CD4-positive, alpha-beta T cell treated with Interferon alpha-2 for 1 hour (primary cell): Measurements from ENCODE around the gene MAP3K12.
A peak's percentile ranks its signal among the peaks of the same experiment; 100 is the strongest.

Source experiments
- DNase-seq, 2 donors: peaks; one replicate each; pipeline ENCODE4 v3.0.0-alpha.2; 2020 to 2022

MAP3K12 gene

GRCh38 chr12:53508534-53509170 is 9.4 kb upstream of the MAP3K12 start:
- peak; percentile 82 to 87 for DNase-seq

DNA sequence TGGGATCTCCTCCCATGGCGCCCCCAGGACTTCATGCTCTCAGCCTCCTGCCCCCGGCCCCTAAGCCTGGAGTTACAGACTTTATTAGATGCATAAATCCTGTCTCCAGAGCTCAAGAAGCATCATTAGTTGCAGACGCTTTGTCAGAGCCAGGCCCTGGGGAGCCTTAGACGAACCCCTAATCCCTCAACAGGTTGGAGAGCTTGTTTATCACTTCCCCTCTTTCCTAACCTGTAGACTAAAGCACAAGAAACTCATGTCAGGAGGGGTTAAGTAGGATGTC is 8.3 kb upstream of the MAP3K12 start:
- no peak for DNase-seq

DNA sequence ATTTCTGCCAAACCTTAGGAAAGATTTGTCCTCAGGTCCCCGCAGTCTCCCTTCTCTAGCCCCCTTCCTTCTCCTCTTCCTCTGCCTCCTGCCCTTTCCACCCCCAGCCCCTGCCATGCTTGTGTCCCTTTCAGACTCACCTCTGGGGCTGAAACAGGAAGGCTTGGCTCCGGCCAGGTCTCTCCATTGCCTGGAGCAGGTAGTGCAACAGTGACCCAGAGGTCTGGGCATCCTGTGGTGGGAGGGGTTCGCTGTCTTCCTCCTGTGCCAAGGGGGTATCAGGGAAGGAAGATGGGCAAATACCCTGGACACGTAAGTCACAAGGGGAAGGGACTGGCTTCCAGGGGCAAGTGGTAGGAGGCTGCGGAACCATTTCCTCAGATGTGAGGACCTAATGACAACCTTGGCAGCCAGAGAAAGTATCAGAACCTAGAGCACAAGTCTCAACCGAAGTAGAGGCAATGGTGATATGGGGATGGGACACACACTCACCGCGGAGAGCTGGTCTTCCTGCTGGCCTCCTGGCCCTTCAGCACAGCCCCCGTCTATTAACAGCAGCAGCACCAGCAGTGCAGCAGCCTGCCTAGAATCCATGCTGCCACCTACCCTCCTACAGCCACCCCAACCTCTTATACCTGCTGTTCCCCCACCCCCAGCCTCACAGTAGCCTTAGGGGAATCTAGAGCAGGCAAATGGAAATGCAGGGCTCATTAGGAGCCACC is 7.8 kb upstream of the MAP3K12 start, which contains the start of gene NPFF:
Gene NPFF, minus strand, starts transcription at position 604 of the 722 bp plus-strand sequence. Its CDS starts 10 bp downstream, at position 594.
- no peak for DNase-seq

- DNase-seq = no peak
These were observed 7.2 kb upstream of the MAP3K12 start for GRCh38 chr12:53506450-53506785.

- no peak for DNase-seq
These were observed 6.5 kb upstream of the MAP3K12 start for GRCh38 chr12:53505555-53506449.

- DNase-seq = no peak
These were observed 5.8 kb upstream of the MAP3K12 start for GRCh38 chr12:53505086-53505485.

DNA sequence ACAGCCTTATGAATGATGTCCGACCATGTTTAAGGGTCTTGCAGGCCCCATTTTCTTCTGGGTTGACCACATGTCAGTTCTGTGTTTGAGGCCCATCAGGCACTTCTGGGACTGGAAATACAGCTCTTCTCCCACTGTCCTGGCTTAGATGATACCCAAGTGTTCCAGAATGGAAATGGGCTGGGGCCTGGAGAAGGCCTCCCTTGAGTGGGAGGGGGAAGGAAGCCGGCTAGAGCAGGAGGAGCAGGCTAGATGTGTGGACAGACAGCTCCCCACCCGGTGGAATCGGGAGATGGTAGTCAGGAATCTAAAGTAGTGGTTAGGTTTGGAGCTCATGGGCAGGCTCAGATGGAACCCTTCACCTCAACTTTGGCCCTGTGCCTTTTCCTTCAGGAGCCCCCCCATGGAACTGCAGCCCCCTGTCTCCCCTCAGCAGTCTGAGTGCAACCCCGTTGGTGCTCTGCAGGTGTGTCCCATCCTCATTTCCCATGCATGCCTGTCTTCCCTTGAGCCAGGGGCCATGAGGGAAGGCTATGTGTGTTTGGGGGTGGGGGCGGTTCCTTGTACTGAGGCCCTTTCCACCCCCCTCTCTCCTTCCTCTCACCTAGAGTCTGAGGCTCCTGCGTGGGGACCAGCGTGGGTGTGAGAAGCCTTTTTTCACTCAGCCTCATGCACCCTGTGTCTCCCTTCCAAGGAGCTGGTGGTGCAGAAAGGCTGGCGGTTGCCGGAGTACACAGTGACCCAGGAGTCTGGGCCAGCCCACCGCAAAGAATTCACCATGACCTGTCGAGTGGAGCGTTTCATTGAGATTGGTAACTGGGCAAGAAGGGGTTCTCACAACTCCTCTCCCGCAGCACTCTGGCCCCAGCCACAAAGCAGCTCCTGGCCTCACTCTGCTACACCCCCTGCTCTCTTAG is 5.0 kb upstream of the MAP3K12 start:
- no peak for DNase-seq

DNA sequence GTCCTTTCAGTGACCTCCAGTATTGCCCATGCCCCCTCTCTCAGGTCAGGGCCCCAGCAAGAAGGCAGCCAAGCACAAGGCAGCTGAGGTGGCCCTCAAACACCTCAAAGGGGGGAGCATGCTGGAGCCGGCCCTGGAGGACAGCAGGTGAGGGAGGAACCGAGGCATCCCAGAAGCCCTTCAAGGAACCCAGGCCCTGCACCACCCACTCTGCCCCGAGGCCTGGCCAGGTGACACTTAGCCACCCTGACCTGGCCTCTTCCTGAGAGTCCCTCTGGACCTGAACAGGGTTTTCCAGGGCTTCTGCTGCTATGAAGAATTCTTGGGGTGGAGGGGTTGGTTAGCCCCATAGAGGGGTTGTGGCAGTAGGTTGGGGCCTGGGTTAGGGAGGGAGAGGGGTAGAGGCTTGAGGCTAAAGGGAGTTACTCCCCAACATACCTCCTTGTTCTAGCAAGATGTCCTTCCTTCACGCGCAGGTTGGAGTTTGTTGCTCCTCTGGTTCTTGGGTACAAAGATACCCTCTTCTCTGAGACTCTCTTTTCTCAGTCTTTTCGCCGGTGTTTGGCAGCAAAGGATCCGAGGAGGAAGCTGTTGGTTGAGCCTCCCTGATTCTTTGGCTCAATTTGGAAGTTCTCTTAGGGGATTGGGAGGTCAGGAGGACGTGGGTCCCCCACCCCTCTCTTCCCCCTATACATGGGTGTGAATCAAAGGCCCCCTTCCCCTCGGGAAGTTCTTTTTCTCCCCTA is 3.9 kb upstream of the MAP3K12 start:
- no peak for DNase-seq

DNA sequence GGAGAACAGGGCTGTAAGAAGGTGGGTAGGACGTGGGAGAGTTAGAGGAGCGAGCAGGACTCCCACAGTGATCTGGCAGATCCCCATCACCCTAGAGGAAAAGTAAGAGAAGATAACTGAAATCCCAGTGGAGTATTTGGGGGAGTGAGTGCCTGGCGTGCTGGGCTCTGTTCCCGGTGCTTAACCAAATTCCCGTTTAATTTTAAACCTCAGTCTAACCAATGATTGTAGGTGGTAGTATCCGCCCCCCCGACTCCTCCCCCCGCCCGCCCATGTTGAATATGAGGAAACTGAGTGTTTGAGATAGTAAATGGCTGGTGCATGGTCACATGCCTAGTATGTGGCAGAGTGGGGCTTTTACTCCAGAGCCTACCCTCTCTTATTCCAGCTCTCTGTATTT is 3.1 kb upstream of the MAP3K12 start:
- no peak for DNase-seq

- DNase-seq = no peak
These were observed 2.4 kb upstream of the MAP3K12 start for GRCh38 chr12:53501615-53502181.

DNA sequence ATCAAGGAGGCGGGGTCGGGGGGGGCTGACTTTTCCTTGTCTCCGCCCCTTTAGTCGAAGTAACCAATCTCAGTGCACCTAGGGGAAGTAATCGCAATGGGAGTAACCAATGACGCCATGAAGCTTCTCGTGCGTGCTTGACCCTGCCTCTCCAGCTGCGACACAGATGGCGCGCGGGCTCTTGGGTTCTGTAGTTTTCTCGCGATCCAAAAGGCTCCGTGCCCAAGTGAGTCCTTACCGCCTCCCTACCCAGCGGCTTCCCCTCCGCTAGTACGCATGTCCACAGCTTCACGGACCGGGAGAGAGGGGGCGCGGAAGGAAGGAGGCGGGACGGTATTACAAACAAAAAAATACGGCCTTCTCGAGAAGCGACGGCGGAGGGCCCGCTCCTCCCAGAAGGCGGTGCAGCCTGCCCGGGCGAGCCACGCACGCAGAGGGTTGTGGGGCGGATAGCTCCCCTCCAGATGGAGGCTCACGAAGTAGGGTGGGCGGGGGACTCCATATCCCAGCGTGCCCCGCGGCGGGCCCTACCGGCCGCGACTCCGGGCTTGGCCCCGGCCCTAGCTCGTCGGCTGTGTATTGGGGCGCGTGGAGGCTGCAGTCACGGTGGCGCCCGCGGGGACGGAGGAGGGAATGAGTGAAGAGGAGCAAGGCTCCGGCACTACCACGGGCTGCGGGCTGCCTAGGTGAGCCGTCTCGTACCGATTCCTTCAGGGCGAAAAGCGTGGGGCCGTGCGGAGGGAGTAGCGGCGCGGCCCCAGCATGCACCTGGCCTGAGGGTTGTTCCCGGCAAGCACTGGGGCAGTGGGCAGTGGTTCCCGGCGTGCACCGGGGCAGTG is 1.7 kb upstream of the MAP3K12 start, which contains the start of gene TARBP2:
Gene TARBP2, plus strand, starts transcription at position 508 of the 839 bp plus-strand sequence. Its CDS starts 126 bp downstream, at position 634.
- DNase-seq = peak; percentile 98 to 100

DNA sequence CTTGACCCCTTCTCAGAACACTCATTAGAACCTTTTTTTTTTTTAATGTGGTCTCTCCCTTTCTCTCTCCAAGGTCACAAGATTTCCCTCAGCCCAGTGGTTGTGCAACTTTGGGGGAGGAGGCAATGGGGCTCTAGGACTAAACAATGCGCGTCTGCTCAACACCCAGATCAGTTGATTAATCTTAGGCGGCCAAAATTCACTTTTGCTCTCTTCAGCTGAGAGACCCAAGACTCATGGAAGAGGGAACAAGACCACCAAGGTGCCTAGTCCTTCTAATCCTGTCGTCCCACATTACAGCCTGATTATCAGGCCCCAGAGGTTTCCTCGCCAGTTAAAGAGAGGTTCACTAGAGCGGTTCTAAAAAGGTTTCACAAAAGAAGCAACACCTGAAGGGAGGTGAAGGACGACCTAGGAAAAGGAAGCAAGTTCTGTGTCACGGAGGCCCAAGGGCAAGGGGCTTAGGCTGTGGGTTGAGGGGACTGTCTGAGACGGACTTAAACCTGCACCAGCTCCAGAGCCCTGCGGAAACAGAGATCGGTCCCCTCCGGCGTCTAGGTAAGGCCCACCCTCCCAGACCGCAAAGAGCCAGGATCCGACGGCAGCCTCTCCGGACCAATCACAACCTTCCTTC is 1.0 kb upstream of the MAP3K12 start:
- DNase-seq = peak; percentile 50 to 54

GRCh38 chr12:53498235-53498630 is 1.0 kb downstream of the MAP3K12 start:
- DNase-seq = no peak

GRCh38 chr12:53497461-53497860 is 1.8 kb downstream of the MAP3K12 start:
- no peak for DNase-seq

GRCh38 chr12:53496752-53497032 is 2.6 kb downstream of the MAP3K12 start:
- no peak for DNase-seq

GRCh38 chr12:53495903-53496751 is 3.1 kb downstream of the MAP3K12 start:
- DNase-seq = no peak

DNA sequence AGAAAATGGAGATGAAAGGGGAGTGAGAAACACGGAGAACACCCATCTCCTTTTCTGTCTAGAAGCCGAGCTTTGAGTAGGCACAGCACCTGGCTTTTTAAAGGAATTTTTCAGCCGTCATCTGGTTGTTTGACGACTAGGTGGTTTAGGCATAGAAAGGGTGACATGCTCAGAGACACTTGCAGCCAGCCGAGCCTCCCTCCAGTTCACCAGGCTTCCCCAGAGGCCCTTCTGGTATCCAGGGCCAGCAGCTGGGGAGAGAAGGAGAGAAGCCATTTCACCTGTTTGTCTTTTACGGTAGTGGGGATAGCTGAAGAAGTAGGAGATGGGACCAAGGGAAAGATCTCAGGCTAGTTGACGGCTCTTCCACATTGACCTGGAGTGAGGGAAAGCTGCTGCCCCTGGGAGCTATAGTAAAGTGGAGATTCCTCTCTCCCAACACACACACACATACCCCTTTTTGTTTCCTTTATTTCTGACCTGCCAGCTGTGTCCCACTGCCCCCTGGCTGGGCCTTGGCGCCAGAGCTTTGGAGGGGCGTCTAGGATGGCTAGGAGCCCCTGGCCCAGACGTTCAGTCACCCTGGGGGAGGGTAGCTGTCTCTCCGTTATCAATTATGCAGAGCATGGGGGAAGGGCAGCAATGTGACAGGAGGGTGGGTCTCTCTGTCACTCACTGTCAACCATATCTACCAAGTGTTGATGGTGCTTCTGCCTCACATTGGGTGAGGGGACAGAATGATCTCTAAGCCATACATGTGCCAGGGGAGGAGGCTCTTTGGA is 5.5 kb downstream of the MAP3K12 start:
- DNase-seq = no peak

DNA sequence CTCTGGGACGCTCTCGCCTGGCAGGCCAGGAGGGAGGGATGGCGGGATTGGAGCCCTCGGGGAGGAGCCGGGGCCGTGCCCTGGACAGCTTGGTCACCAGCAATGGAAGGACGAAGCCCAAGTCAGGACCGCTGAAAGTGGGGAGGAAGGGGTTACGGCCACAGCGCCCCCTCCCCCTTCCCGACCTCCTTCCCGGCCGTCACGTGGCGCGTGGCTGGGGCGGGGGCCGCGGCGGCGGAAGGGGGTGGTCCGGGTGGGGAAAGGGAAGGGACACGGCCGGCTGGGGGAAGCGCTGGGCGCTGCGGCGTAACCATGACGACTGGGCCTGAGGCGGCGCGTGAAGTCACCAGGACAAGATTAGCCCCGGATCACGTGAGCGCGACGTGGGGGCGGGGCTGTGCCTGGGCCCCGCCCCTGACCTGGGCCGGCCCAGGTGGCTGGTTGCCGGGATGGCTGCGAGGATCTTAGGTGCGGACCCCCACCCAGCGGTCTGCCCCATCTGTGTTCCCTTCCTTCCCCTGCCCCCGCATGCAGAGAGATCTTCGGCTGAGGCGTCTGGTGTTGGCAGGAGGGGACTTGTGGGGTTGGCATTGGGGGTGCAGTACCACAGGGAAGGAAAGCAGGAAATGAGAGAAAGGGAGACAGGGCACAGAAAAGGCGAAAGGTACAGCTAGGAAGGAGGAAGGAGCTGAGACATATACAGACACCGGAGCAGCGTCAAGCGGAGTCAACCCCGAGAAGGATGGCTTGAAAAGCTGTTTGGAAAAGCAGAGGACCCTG is 6.2 kb downstream of the MAP3K12 start:
- DNase-seq = peak; percentile 91
